Mononuclear cell (primary cell): ENCODE measurements around the gene BLACAT1. TPM values are rescaled to one million over a fixed set of nuclear protein-coding genes. Genes with fewer than 3 reads are reported as not detected.

Experiments used
- total RNA-seq: library from RNA; depleted of rRNA; stranded (reverse); fragments of >200 nt; gene quantifications from one replicate; pipeline ENCODE4 v1.2.3, GENCODE V29; 2012

Gene BLACAT1
- total RNA-seq, 1 donor = not detected

Other genes with a start within 250 kb of the BLACAT1 start
- 16.3 TPM for gene DSTYK, start 244.3 kb downstream of the BLACAT1 start, total RNA-seq
- gene TMCC2, start 228.1 kb downstream of the BLACAT1 start, total RNA-seq = 4.3 TPM
- 34.2 TPM for gene NUAK2, start 134.3 kb downstream of the BLACAT1 start, total RNA-seq
- gene KLHDC8A, start 99.1 kb downstream of the BLACAT1 start, total RNA-seq = 0.21 TPM
- gene LEMD1, start 34.0 kb downstream of the BLACAT1 start, total RNA-seq = 0.31 TPM
- gene CDK18, start 48.6 kb upstream of the BLACAT1 start, total RNA-seq = 0.94 TPM
- gene ELK4, start 176.0 kb upstream of the BLACAT1 start, total RNA-seq = 74.4 TPM
- gene SLC45A3, start 224.5 kb upstream of the BLACAT1 start, total RNA-seq = 2.0 TPM